Epithelial cell of esophagus (primary cell): ENCODE data around the gene LTB.

ENCODE experiments used
- DNase-seq: peaks from one replicate; pipeline ENCODE4 v3.0.0; 2010; ENCODE audit warnings: low read depth
- H3K4me3 ChIP-seq: 2 replicates; pipeline ENCODE4 v1.5.1; 2011; ENCODE audit warnings: mild to moderate bottlenecking, low read length, control low read depth
- TF ChIP-seq, protein P1 (sequence below): IDR thresholded peaks from 2 replicates; pipeline ENCODE4 v1.5.1; 2011; ENCODE audit warnings: low read depth, mild to moderate bottlenecking, low read length, control low read depth, inconsistent platforms; ENCODE audit not compliant: insufficient read depth; ENCODE audit errors: missing control alignments

The LTB gene

DNA sequence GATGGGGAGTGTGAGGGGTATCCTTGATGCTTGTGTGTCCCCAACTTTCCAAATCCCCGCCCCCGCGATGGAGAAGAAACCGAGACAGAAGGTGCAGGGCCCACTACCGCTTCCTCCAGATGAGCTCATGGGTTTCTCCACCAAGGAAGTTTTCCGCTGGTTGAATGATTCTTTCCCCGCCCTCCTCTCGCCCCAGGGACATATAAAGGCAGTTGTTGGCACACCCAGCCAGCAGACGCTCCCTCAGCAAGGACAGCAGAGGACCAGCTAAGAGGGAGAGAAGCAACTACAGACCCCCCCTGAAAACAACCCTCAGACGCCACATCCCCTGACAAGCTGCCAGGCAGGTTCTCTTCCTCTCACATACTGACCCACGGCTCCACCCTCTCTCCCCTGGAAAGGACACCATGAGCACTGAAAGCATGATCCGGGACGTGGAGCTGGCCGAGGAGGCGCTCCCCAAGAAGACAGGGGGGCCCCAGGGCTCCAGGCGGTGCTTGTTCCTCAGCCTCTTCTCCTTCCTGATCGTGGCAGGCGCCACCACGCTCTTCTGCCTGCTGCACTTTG is 6.8 kb downstream of the LTB start, which contains the start of gene TNF:
Gene TNF (plus strand): TSS at position 231 of the 567 bp plus-strand sequence. CDS start 177 bp downstream, at position 408.
- TF ChIP-seq, protein P1, sequence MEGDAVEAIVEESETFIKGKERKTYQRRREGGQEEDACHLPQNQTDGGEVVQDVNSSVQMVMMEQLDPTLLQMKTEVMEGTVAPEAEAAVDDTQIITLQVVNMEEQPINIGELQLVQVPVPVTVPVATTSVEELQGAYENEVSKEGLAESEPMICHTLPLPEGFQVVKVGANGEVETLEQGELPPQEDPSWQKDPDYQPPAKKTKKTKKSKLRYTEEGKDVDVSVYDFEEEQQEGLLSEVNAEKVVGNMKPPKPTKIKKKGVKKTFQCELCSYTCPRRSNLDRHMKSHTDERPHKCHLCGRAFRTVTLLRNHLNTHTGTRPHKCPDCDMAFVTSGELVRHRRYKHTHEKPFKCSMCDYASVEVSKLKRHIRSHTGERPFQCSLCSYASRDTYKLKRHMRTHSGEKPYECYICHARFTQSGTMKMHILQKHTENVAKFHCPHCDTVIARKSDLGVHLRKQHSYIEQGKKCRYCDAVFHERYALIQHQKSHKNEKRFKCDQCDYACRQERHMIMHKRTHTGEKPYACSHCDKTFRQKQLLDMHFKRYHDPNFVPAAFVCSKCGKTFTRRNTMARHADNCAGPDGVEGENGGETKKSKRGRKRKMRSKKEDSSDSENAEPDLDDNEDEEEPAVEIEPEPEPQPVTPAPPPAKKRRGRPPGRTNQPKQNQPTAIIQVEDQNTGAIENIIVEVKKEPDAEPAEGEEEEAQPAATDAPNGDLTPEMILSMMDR: no peak
- no peak within 1 kb of the TSS for H3K4me3 ChIP-seq
- DNase-seq: peak; percentile 80

DNA sequence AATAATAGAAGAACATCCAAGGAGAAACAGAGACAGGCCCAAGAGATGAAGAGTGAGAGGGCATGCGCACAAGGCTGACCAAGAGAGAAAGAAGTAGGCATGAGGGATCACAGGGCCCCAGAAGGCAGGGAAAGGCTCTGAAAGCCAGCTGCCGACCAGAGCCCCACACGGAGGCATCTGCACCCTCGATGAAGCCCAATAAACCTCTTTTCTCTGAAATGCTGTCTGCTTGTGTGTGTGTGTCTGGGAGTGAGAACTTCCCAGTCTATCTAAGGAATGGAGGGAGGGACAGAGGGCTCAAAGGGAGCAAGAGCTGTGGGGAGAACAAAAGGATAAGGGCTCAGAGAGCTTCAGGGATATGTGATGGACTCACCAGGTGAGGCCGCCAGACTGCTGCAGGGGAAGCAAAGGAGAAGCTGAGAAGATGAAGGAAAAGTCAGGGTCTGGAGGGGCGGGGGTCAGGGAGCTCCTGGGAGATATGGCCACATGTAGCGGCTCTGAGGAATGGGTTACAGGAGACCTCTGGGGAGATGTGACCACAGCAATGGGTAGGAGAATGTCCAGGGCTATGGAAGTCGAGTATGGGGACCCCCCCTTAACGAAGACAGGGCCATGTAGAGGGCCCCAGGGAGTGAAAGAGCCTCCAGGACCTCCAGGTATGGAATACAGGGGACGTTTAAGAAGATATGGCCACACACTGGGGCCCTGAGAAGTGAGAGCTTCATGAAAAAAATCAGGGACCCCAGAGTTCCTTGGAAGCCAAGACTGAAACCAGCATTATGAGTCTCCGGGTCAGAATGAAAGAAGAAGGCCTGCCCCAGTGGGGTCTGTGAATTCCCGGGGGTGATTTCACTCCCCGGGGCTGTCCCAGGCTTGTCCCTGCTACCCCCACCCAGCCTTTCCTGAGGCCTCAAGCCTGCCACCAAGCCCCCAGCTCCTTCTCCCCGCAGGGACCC is 7.8 kb downstream of the LTB start:
- H3K4me3 ChIP-seq: no peak overlapping the region
- no peak for DNase-seq
- TF ChIP-seq, protein P1: no peak

DNA sequence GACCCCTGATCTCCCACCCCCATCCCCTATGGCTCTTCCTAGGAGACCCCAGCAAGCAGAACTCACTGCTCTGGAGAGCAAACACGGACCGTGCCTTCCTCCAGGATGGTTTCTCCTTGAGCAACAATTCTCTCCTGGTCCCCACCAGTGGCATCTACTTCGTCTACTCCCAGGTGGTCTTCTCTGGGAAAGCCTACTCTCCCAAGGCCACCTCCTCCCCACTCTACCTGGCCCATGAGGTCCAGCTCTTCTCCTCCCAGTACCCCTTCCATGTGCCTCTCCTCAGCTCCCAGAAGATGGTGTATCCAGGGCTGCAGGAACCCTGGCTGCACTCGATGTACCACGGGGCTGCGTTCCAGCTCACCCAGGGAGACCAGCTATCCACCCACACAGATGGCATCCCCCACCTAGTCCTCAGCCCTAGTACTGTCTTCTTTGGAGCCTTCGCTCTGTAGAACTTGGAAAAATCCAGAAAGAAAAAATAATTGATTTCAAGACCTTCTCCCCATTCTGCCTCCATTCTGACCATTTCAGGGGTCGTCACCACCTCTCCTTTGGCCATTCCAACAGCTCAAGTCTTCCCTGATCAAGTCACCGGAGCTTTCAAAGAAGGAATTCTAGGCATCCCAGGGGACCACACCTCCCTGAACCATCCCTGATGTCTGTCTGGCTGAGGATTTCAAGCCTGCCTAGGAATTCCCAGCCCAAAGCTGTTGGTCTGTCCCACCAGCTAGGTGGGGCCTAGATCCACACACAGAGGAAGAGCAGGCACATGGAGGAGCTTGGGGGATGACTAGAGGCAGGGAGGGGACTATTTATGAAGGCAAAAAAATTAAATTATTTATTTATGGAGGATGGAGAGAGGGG is 8.8 kb downstream of the LTB start:
- no peak for DNase-seq
- TF ChIP-seq, protein P1: no peak
- H3K4me3 ChIP-seq: no peak overlapping the region

DNA sequence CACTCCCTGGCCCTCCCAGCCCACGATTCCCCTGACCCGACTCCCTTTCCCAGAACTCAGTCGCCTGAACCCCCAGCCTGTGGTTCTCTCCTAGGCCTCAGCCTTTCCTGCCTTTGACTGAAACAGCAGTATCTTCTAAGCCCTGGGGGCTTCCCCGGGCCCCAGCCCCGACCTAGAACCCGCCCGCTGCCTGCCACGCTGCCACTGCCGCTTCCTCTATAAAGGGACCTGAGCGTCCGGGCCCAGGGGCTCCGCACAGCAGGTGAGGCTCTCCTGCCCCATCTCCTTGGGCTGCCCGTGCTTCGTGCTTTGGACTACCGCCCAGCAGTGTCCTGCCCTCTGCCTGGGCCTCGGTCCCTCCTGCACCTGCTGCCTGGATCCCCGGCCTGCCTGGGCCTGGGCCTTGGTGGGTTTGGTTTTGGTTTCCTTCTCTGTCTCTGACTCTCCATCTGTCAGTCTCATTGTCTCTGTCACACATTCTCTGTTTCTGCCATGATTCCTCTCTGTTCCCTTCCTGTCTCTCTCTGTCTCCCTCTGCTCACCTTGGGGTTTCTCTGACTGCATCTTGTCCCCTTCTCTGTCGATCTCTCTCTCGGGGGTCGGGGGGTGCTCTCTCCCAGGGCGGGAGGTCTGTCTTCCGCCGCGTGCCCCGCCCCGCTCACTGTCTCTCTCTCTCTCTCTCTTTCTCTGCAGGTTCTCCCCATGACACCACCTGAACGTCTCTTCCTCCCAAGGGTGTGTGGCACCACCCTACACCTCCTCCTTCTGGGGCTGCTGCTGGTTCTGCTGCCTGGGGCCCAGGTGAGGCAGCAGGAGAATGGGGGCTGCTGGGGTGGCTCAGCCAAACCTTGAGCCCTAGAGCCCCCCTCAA is 9.9 kb downstream of the LTB start, which contains the start of gene LTA:
Gene LTA (plus strand): TSS at position 249 of the 871 bp plus-strand sequence. CDS start 454 bp downstream, at position 703.
- no peak for DNase-seq
- no peak within 1 kb of the TSS for H3K4me3 ChIP-seq

DNA sequence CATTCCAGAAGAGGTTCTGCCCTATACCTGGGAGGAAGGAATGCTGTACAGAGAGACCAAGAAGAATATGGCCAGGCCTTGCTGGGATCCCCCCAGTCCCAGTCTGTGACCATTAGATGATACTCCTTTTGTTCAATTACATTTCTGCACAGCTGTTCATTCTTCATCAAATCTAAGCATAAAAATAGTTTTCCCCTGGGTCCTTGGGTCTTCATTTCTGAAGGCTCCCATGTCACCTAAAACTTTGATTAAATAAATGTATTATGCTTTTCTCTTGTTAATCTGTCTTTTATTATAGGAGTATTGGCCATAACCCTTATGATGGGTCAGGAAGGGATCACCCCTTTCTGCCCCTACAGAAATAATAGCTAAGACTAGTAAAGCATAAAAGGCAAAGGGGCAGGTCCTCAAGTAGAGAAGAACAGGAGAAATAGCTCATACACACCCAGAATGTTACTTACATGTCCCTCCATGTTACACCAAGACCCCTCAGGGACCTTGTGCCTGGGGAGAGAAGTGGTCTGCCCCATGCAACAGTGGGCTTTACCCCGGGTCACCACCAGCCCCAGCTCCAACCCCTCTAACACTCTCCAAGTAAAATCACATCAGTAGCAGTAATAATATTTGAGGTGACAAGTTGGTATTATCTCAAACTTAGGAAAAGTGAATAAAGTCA is 12.2 kb downstream of the LTB start:
- DNase-seq: no peak
- TF ChIP-seq, protein P1: no peak
- no peak overlapping the region for H3K4me3 ChIP-seq

More for the DNA sequence above, 9.9 kb downstream of the LTB start, which contains the start of gene LTA:
- TF ChIP-seq, protein P1: no peak
